GM18505 (cell line): ENCODE data around the gene BBS2.

ENCODE experiments used
- ATAC-seq: cut with Tn5 transposase; IDR thresholded peaks from one replicate; pipeline ENCODE4 v1.9.1; 2021; ENCODE audit not compliant: unreplicated experiment
- POLR2A ChIP-seq: IDR thresholded peaks from 4 replicates; pipeline ENCODE4 v1.6.1; 2011; ENCODE audit warnings: borderline replicate concordance; ENCODE audit not compliant: insufficient read depth, insufficient read length; ENCODE audit errors: extremely low read depth

The BBS2 gene

DNA sequence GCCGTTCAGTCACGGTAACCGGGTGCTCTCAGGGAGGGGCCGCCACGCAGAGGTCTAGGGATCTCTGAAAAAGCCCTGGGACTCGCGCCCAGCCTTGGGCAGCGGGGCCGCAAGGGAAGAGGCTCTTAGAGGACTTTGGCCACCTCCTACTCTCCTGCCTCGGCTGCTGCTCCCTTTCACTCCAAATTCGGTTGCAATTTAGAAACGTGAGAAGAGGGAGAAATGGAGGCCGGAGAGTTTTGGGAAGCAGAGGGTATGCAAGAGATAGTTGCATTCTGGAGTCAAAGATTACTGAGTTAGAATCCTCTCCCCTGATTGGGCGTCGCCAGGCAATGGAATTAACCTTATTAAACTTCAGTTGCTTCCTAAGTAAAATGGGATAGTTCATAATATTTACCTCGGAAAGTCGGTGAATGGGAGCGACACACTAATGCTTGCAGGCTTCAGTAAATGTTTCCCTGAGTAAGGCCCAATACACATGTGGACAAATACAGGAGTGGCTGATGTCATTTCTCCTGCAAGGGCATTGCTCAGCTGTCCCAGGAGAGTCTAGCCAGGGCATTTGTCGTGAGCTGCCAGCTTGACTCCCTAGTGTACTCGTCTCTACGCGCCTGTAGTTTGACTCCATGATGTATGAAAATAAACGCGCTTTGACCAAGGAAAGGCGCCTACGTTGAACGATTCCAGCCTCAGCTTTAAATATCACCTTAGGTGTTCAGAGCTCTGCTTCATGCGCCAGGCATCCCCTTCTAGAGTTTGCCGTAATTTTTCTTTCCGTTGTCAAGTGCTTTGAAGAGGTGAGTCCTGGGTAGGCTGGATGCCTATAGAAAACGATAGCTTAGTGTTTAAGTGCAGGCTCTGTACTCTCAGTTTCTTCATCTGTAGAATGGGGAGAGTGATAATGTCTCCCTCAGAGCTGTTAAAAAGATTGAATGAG lies 67.8 kb downstream of the BBS2 start:
- TF ChIP-seq POLR2A: no peak
- peak; percentile 41 for ATAC-seq

- peak; percentile 84 for TF ChIP-seq POLR2A
Observed at GRCh38 chr16:56450986-56451752, 68.7 kb downstream of the BBS2 start, which contains the start of the genes NUDT21 and OGFOD1. TSS of gene NUDT21 (minus strand) at chr16:56451332. CDS start at chr16:56451202, 130 bp downstream. TSS of gene OGFOD1 (plus strand) at chr16:56451554. CDS start at chr16:56451613, 59 bp downstream.

GRCh38 chr16:56450275-56450985 lies 69.4 kb downstream of the BBS2 start:
- no peak for TF ChIP-seq POLR2A
- peak; percentile 31 for ATAC-seq

More at GRCh38 chr16:56450986-56451752, 68.7 kb downstream of the BBS2 start, which contains the start of the genes NUDT21 and OGFOD1:
- ATAC-seq: peak; percentile 97

- ATAC-seq: no peak
- no peak for TF ChIP-seq POLR2A
Observed at GRCh38 chr16:56448005-56448404, 71.8 kb downstream of the BBS2 start.

- ATAC-seq: no peak
Observed at GRCh38 chr16:56447286-56447685, 72.5 kb downstream of the BBS2 start.

DNA sequence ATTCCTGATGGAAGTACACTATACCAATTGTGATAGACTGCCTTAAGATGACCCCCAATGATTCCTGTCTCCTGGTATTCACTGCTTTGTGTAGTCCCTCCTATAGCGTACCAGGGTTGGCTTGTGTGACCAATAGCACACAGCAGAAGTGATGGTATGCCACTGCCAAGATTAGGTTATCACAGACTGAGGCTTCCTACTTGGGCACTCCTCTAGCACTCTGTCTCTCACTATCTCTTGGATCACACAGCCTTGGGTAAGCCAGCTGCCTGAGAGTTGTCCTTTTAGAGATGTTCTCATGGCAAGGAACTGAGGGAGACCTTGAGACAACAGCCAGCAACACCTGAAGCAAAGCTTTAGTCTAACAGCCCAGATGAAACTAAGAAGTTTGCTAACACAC lies 81.8 kb downstream of the BBS2 start:
- no peak for TF ChIP-seq POLR2A
- no peak for ATAC-seq

More at GRCh38 chr16:56447286-56447685, 72.5 kb downstream of the BBS2 start:
- no peak for TF ChIP-seq POLR2A

DNA sequence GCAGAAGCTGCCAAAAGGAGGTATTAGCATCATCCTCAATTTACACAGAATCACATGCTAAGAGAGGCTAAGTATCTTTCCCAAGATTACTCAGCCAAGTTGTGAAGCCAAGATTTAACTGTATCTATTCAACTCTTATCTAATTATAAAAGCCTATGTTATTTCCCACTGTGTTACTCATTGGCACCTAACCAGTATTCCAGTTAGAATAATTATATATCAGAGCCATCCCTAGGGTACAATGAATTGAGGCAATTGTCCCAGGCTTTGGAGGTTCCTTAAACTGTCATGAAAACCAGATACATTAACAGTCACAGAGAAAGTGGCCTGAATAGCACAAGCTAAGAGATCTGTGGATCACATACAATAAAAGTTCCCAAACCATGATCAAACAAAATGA lies 83.6 kb downstream of the BBS2 start:
- no peak for ATAC-seq
- TF ChIP-seq POLR2A: no peak
